ENCODE measurements around the gene TAF1C.
"Not testable (repeated sequence)": the region's sequence is repeated elsewhere in the genome, so short reads cannot be mapped to it uniquely, and the experiment has no call there.

TAF1C gene

GRCh38 chr16:84209989-84210388, 23.1 kb upstream of the TAF1C start:
- DNase-seq = no peak

GRCh38 chr16:84207879-84208278, 21.0 kb upstream of the TAF1C start:
- peak; percentile 82 for DNase-seq

GRCh38 chr16:84207251-84207650, 20.4 kb upstream of the TAF1C start:
- no peak for DNase-seq

GRCh38 chr16:84205976-84206691, 19.3 kb upstream of the TAF1C start:
- DNase-seq = no peak

GRCh38 chr16:84205123-84205522, 18.3 kb upstream of the TAF1C start:
- not testable (repeated sequence) for DNase-seq

- not testable (repeated sequence) for DNase-seq
These were observed 17.7 kb upstream of the TAF1C start for GRCh38 chr16:84204551-84204950.

- DNase-seq = no peak
These were observed 13.0 kb upstream of the TAF1C start for GRCh38 chr16:84199861-84200260.

GRCh38 chr16:84199097-84199496, 12.2 kb upstream of the TAF1C start:
- peak; percentile 63 for DNase-seq

GRCh38 chr16:84198401-84198800, 11.5 kb upstream of the TAF1C start:
- DNase-seq = no peak

GRCh38 chr16:84197466-84198128, 10.7 kb upstream of the TAF1C start:
- no peak for DNase-seq

- no peak for DNase-seq
These were observed 10.0 kb upstream of the TAF1C start for GRCh38 chr16:84196727-84197394.

GRCh38 chr16:84196101-84196500, 9.2 kb upstream of the TAF1C start:
- no peak for DNase-seq

- DNase-seq = no peak
These were observed 8.6 kb upstream of the TAF1C start for GRCh38 chr16:84195201-84196093.

- DNase-seq = no peak
These were observed 7.8 kb upstream of the TAF1C start for GRCh38 chr16:84194470-84195200.

GRCh38 chr16:84194018-84194417, 7.2 kb upstream of the TAF1C start:
- DNase-seq = no peak

GRCh38 chr16:84193480-84193879, 6.6 kb upstream of the TAF1C start:
- DNase-seq = no peak

- no peak for DNase-seq
These were observed 4.6 kb upstream of the TAF1C start for GRCh38 chr16:84191466-84191865.

- no peak for DNase-seq
These were observed 4.0 kb upstream of the TAF1C start, which contains the start of gene ADAD2 for GRCh38 chr16:84190731-84191388. ADAD2 (plus strand) TSS chr16:84191157; CDS start chr16:84191231, 74 bp downstream.

GRCh38 chr16:84184775-84185174, 2.1 kb downstream of the TAF1C start:
- DNase-seq = no peak

- peak; percentile 61 for DNase-seq
These were observed 2.8 kb downstream of the TAF1C start for GRCh38 chr16:84183911-84184591.

- no peak for DNase-seq
These were observed 3.3 kb downstream of the TAF1C start for GRCh38 chr16:84183572-84183875.

Measured in NCI-H82 (cell line).